GM12872 (cell line): ENCODE data around the gene TMEM121.

ENCODE experiments used
- TF ChIP-seq, protein P1 (sequence below): IDR thresholded peaks from 3 replicates; pipeline ENCODE4 v1.5.1; 2011; ENCODE audit warnings: low read depth, mild to moderate bottlenecking, low read length, moderate library complexity; ENCODE audit not compliant: insufficient read depth

Gene TMEM121

DNA sequence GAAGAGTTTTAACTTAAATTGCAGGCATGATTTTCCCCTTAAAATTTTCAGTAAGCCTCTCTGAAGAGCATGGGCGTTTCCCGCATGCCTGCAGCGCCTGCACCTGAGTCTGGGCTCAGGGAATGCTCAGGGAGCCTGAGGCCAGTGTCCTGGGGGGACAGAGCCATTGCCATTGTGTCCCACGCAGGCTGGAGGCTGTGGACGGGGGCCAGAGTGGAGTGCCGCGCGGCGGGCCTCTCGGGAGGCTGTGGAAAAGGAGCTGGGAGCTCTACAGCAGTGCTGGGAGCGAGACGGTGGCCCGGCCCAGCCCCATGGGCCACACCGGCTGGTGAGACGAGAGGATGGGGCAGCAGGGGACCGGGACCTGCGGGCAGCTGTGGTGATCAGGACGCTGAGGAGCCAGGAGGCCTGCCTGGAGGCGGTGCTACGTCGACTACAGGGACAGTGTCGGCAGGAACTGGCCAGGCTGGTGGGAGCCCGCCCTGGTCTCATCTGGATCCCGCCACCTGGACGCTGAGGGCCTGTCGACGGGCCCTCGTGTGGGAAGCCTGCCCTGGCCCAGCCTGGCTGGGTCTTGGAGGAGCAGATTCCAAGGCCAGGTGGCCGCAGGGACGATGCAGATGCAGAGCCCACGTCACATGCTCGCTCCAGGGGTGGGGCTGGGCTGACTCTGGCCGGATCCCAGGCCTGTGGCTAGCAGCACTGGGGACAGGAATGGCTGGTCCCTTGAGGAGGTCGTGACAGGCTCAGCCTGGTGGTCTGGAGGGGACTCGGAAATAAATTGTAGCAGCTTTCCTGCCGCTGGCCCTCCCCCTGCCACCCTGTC lies 27.7 kb upstream of the TMEM121 start:
- TF ChIP-seq, protein P1, sequence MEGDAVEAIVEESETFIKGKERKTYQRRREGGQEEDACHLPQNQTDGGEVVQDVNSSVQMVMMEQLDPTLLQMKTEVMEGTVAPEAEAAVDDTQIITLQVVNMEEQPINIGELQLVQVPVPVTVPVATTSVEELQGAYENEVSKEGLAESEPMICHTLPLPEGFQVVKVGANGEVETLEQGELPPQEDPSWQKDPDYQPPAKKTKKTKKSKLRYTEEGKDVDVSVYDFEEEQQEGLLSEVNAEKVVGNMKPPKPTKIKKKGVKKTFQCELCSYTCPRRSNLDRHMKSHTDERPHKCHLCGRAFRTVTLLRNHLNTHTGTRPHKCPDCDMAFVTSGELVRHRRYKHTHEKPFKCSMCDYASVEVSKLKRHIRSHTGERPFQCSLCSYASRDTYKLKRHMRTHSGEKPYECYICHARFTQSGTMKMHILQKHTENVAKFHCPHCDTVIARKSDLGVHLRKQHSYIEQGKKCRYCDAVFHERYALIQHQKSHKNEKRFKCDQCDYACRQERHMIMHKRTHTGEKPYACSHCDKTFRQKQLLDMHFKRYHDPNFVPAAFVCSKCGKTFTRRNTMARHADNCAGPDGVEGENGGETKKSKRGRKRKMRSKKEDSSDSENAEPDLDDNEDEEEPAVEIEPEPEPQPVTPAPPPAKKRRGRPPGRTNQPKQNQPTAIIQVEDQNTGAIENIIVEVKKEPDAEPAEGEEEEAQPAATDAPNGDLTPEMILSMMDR = no peak

DNA sequence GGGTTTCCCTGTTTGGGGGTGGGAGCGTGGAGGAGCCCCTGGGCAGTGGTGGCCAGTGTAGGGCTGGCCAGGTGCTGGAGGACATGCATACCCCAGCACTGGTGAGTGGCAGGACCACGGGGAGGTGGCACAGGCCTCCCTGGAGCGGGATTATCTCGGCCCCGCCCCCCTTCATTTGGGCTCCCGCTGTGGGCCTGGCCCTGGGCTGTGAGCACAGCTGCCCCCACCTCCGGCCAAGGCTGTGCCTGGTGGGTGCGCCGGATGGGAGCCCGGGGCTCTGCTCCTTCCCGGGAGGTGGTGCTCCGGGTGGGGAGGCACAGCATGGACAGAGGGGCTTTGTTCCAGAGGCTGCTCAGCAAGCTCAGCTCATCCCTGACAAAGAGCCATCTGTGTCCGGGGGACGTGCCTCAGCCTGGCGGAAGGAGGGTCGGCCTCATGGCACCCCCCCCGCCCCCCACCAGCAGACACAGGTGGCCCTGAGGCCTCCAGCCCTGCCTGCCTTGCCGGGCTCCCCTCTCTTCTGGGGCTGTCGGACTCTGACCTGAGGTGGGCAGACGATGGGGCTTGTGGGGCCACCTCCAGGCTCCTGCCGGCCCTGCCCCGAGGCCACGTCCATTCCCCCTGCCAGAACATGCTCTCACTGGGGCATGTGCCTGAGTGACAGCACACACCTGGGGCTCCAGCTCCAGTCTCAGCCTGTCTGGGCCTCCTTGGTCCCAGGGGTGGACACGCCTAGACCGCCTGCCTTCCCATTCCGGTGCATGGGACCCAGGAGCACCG lies 26.9 kb upstream of the TMEM121 start:
- TF ChIP-seq, protein P1 = no peak

DNA sequence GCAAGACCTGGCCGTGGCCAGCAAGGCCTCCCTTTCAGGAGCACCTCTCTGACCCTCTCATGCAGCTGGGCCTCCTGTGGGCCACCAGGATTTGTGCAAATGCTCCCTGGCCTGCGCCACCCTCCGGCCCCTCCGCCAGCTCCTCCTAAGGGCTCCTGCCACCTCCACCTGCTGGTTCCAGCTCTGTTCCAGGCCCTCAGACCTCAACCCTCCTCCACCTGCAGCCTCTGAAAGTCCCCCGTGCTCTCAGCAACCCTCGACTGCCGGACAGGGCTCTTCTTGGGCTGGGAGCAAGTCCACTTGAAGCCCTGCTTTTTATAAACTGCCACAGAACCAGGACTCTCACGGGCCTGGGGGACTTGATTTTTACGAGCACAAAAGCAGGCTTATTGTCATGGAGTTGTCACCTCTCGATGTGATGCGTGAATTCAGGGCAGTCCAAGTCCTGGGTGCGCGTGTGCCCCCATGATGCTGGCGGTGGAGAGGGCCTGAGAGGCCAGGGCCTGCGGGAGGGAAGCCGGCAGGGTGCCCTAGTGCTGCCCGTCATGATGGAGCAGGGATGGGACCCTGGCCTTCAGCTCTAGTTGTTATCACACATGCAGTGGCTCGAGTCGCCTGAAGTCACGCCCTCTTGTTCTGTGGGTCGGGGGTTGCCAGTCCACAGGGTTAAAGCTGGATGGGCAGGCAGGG lies 26.2 kb upstream of the TMEM121 start:
- TF ChIP-seq, protein P1 = no peak

DNA sequence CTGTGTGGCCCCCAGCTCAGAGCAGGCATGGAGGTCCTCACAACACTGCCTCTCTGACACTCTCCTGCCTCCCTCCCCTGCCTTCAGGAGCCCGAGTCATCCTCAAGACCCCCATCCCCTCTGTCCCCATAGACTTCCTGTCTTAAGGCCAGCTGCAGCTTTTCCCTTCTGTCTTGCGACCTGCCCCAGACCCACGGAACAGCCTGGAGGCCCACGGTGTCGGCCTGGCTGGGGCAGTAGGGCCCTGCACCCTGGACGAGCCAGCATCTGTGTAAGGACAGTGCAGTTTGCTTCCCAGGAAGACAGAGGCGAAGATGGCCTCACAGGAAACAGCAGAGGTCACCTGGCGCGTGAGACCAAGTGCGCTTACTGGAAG lies 25.7 kb upstream of the TMEM121 start:
- TF ChIP-seq, protein P1 = no peak

DNA sequence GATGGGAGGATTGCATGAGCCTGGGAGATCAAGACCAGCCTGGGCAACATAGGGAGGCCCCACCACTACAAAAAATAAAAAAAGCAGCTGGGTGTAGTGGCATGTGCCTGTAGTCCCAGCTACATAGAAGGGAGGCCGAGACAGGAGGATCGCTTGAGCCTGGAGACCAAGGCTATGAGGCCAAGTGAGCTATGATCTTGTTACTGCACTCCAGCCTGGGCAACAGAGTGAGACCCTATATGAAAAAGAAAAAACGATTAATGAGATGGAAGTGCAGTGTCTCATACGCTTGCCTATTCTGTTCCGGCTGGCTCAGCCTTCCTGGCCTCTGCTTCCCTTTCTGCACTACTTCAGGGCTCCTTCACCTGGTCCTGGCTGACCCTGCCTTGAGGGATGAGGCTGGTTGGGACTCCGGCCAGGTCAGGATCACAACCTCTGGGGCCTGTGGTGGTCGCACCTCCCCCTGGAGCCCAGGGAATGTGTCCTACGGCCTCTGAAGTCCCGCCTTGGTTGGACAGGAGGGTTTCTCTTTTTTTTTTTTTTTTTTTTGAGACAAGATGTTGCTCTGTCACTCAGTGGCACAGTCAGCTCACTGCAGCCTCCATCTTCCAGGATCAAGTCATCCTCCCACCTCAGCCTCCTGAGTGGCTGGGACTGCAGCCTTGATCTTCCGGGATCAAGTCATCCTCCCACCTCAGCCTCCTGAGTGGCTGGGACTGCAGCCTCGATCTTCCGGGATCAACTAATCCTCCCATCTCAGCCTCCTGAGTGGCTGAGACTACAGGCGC lies 24.7 kb upstream of the TMEM121 start:
- TF ChIP-seq, protein P1 = no peak

DNA sequence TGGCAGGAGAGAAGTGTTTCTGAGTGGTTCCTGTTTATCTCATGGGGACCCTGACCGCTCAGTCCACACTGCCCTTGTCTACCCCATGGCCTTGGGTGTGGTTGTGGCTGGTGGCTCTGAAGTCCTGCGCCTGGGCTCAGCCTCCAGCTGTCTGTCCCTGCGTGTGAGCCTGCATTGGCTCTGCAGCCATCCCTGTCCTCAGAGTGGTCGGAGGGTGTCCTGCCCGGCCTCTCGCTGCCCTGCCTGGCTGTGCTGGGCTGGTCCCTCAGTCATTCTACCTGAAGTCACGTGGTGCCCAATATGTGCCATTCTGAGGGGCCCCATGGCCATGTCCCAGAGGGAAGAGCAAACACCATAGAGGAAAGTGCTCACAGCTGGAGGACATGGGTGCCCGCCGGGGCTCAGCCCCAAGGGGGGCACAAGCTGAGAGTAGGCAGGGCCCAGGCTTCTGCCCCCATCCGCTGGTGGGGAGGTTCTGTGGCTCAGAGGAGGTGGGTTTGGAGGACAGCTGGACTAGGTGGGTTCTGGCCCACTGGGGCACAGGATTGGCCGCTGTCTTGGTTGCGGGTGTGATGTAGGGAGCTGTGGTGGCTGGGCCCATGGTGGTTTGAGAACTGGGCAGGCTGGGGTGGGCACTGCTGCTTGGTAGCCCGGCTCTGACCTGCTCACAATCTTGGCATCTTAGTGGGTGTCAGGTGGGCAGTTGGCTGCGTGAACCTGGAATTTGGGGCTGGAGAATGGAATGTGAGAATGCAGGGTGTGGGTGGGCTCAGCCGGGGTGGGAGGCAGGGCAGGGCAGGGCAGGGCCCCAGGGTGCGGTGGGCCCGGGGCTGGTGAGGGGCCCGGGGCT lies 23.7 kb upstream of the TMEM121 start:
- TF ChIP-seq, protein P1 = no peak
